VCaP (cell line): ENCODE measurements around the gene ARHGAP8.

ENCODE experiments used
- H3K27ac ChIP-seq: fragments of 450-650 bp; 2 replicates; pipeline ENCODE4 v1.5.1; 2017
- TF ChIP-seq, protein P1 (sequence below): fragments of 450-650 bp; conservative IDR thresholded peaks from 2 replicates; pipeline ENCODE4 v1.5.1; 2017; ENCODE audit warnings: mild to moderate bottlenecking, moderate library complexity

Gene ARHGAP8

DNA sequence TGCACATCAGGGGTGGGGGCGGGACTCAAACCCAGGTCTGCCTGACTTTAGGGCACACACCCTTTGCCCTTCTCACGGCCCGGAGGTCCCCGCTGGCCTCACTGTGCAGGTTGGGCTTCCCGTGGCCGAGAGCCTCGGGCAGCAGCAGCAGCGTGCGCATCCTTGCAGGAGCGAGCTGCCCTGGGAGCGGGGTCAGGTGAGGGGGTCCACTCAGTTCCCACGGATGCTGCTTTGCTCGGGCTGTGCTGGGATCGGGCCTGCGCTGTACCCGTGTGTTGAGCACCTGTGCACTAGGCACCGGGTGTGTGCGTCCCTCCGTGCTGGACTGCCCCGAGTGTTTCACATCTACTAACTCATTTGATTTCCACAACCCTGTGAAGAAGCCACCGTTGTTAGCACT lies 25.2 kb upstream of the ARHGAP8 start:
- TF ChIP-seq, protein P1, sequence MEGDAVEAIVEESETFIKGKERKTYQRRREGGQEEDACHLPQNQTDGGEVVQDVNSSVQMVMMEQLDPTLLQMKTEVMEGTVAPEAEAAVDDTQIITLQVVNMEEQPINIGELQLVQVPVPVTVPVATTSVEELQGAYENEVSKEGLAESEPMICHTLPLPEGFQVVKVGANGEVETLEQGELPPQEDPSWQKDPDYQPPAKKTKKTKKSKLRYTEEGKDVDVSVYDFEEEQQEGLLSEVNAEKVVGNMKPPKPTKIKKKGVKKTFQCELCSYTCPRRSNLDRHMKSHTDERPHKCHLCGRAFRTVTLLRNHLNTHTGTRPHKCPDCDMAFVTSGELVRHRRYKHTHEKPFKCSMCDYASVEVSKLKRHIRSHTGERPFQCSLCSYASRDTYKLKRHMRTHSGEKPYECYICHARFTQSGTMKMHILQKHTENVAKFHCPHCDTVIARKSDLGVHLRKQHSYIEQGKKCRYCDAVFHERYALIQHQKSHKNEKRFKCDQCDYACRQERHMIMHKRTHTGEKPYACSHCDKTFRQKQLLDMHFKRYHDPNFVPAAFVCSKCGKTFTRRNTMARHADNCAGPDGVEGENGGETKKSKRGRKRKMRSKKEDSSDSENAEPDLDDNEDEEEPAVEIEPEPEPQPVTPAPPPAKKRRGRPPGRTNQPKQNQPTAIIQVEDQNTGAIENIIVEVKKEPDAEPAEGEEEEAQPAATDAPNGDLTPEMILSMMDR = no peak
- H3K27ac ChIP-seq = no peak overlapping the region

DNA sequence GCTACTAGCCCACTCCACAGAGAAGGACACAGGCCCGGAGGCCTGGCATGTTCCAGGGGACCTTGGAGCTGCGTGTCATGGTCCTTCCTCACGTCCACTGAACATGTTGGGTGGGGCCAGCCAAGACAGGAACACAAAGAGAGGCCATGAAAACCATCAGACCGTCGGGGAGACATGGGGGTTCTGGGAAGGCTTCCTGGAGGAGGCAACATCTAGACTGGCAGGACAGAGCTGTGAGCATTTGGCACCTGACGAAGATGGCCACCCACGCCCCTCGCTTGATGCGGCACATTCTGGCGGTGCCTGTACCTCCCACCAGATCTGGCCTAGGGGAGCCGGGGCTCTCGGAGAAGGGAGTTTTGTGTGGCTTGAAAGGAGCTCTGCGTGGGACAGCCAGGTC lies 24.7 kb upstream of the ARHGAP8 start:
- TF ChIP-seq, protein P1 = no peak
- H3K27ac ChIP-seq = no peak overlapping the region

DNA sequence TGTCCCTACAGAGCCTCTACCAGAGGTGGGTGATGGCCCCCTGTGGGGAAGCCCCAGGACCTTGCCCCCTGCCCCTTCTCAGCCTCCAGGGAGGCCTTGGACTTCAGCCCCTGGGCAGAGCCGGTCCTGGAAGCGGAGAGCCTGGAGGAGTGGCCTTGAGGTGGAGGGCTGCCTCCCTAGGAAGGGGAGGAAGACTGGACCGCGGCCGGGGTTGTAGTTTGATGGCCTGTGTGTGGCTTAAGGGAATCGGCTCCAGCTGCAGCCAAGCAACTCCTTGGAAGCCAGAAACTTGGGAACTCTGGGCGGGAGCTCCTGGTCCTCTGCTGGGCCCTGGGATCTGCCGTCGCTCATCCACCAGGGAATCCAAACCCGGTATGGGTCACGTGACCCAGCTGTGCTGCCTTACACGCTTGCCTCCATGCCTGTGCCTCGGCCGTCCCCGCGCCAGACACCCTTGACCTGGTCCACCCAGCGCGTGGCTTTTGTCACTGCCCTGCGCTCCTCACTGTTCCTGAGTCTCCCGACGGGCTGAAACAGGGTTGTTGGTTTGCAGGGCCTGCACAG lies 23.5 kb upstream of the ARHGAP8 start:
- no peak overlapping the region for H3K27ac ChIP-seq
- TF ChIP-seq, protein P1 = no peak

DNA sequence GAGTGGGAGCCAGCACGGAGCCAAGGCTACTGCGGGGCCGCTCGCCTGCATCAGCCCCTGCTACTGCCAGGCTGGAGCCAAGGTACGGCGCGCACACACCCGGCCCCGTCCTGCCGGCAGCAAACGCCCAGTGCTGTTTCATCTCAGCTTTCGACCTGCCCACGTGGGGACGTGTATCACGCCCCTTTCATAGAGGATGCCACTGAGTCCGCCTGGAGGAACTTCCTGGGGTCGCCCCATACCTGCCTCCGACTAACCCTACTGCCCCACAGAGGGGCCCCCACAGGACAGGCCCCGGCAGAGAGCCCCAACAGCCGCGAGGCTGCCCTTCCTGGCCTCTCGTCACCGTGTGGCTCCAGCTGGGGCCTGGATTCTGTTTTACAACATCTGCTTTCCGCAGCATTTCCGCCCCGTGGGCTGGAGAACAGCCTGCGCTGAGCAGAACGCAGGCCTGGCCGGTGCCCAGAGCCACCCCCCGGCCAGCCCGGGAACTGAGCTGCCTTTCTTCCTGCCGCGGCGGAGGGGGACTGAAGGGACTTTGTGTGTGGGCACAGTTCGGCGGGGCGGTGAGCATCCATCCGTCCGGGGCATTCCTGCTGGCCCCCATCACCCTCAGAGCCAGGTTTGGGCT lies 22.9 kb upstream of the ARHGAP8 start:
- TF ChIP-seq, protein P1 = no peak
- H3K27ac ChIP-seq = no peak overlapping the region

DNA sequence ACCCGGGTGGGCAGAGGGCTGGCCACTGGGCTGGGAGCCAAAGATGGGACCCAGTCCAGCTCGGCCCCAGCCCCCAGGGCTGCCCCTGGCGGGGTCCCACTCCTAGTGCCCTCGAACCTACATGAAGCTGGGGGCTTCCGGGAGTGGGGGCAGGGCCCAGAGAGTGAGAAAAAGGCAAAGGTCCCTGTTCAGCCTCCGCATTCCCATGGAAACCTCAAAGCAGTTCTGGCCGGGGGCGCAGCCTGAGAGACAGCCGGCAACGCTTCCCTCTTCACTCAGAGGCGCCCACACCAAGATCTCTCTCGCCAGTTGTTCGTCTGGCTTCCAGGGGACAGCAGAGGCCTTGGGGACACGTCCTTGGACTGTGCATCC lies 22.4 kb upstream of the ARHGAP8 start:
- TF ChIP-seq, protein P1 = no peak
- H3K27ac ChIP-seq = no peak overlapping the region

DNA sequence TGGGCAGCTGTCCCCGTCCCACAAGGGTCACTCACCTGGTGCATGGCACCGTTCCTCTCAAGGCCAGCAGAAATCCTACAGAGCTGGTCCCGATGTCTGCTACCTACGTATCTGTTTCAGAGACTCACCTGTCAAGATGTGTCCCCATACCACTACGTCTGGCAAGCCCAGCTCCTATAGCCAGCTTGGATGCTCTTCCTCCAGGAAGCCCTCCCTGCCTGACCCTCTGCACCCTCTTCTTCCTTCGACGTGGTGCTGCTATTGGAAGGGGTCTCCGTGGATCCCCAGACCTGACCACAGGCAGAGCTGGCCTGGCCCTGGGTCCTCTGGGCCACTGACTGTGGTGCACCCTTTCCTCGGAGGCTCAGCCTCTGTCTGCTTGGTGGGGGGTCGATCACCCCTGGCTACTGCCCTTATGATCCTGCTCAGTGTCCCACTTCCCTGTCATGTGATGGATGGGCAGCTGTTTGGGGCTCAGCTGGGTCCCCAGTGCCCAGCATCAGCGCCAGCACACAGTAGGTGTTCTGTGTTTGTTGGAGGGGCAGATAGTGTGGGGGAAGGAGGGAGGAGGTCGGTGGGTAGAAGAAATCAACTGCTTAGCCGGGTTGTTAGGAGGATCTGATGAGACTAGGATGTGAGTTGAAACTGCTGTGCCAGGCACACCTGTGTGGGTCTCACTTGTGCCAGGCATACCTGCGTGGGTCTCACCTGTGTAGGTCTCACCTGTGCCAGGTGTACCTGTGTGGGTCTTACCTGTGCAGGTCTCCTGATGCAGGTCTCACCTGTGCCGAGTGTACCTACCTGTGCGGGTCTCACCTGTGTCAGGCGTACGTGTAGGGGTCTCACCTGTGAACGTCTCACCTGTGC lies 21.7 kb upstream of the ARHGAP8 start:
- TF ChIP-seq, protein P1 = no peak
- no peak overlapping the region for H3K27ac ChIP-seq

DNA sequence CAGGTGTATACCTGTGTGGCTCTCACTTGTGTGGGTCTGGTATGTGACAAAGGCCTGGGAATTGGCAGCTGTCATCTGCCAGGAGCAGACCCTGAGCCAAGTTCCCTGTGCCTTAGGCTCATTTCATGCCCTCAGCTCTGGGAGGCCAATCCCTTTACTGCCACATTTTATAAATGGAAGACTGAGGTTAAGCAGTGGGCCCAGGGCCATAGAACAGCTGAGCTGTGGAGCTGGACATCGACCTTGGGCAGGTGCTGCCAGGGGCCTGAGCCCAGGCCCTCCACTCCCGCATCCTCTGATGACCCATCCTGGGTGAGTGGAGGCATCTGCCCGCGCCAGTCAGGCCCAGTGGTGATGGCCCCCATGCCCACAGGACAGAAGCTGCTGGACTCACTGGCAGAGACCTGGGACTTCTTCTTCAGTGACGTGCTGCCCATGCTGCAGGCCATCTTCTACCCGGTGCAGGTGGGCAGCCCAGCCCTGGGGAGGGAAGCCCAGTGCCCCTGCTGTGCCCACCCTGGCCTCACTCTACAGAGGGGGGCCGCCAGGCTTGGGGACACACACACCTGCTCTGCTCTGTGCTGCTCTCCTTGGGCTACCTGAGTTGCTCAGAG lies 20.9 kb upstream of the ARHGAP8 start:
- TF ChIP-seq, protein P1 = no peak
- no peak overlapping the region for H3K27ac ChIP-seq
